HG03520 (cell line): ENCODE results near the gene JADE2.

ENCODE experiments used
- ATAC-seq: cut with Tn5 transposase; IDR thresholded peaks from one replicate; pipeline ENCODE4 v1.9.1; 2021; ENCODE audit warnings: mild to moderate bottlenecking, moderate library complexity; ENCODE audit not compliant: unreplicated experiment

The JADE2 gene

DNA sequence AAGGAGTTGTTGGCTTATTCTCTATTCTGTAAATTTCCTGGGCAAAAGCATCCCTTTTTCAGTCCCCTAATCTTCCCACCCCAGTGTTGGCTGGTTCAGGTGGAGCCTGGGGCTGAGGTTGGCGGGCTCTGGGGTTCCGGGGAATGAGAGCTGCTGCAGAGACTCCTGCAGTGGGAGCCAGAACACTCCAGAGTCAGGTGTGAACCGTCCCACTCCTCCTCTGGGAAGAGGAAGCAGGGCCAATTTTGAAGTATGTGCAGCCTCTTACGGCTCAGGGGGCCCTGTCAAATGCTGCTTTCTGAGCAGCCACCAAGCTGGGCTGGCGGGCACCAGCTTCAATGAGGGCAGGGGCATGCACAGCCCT is 42.8 kb downstream of the JADE2 start:
- ATAC-seq, result no peak

DNA sequence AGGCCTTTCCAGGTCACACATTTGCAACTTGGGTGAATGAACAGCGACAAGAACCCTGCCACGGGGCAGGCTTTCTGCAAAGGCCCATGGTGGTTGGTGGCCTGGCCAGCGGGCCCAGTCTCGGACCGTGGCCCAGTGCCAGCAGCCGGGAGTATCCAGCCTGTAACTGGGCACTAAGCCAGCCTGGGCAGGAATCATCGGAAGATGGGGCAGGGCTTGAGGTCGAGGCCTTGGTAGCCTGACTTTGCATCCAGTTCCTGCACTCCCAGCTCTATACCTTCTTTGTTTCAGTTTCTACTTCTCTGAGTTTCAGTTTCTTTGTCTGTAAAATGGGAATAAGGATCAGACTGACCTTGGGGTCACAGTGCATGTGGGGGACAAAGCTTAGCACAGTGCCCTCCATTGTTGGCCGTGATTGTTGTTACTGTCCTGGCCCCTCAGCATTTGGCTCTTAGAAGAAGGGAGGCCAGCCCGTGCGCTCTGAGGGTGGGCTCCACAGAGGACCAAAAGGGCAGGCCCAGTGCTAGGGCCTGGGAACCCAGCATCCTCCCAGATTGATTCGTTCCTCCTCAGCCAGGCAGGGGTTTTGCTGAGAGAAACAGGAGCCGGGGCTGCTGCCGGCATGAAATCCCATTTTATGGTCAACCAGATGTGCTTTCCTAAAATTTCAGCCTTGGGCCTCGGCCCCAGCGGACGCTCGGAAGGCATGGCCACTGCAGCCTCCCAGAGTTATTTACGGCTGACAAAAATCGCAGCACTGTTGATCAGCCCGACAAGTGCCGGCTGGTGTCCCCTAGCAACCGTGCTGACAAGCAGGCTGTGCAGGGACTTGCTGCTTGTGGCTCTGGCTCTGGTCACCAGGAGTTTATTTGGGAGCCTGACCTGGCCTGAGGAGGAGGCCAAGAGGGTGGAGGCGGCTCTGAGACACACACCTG is 43.6 kb downstream of the JADE2 start:
- ATAC-seq, result no peak

DNA sequence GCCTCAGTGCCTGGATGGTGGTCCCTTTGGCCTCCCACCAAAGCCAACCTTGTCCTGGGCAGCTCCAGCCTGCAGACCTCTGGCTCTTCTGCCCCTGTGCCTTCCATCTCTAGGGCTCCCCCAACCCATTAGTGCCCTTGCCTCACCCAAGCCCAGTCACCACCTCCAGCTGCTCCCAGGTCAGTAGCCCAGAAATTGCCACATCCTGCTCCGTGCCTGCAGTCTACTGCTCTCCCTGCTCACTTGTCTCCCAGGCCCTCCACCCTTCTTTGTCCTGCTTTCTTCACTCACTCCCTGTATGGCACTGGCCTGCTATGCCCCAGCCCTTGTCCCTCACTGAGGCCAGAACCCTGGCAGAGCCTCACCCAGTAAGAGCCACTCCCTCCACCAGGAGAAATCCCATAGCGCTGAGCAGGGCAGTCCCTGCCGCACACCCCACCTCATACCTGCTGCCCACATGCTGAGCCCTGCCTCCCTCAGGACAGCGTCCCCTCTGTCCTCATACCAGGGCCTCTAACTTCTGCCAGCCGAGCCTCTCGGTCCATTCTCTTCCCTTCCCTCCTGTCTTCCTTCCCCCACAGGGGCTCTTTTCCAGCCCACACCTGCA is 44.4 kb downstream of the JADE2 start:
- no peak for ATAC-seq

DNA sequence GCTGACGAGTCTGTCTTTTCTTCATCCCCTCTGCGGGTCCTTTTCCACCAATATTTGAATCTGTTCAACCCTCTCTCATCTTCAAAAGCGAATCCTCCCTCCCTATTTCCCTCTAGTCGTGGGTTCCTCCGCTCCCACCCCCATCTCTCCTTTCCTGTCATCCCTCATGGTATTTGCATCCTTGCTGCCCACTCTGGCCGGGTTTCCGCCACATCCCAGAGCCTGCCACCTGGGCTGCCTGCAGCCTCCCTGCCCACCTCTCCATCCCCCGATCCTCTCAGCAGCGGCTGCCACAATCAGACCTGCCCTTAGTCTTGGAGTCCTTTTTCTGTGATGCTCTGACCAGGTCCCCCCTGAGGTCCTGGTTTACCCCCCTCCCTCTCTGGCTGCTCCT is 44.9 kb downstream of the JADE2 start:
- no peak for ATAC-seq

DNA sequence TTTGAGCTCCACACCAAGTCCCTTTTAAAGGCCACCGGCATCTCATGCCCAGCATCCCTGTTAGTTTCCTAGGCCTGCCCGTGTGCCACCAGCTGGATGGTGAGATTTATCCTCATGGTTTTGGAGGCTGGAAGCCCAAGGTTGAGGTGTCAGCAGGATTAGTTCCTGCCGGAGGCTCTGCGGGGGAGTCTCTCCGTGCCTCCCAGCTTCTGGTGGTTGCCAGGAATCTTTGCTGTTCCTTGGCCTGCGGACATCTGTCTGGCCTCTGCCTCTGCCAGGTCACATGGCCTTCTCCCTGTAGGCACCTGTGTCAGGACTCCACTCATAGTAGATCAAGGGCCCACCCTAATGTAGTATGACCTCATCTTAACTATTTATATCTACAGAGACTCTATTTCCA is 45.4 kb downstream of the JADE2 start:
- ATAC-seq, result no peak

DNA sequence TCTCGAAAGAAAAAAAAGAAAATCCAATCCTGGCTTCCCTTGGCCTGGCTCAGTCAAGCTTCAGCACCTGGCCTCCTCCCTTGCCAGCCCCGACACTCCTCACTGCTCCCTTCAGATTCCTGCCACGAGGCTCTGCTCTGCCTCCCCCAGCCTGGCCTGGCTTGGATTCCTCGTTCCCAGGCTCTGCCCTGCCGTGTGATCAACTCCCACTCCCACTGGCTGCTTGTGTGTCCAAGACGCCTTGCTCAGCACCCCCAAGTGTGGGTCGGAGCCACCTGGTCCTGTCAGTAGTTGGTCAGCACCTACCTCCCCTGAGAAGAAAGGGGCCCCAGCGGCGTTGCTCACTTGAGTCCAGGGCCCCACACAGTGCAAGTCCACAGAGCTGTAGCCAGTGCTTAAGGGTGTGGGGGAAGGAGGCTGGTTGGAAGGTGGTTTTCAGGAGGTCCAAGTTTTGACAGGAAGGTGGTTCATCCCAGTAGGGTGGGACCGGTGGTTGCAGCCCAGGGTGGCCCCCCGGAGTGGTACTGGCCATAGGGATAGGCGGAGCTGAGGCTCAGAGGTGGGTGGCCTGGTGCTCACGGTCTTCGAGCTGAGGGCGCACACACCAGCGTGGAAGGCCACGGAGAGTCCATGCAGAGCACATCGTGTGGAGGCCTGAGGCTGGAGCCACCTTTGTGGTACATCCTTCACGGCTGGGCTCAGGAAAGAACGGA is 46.4 kb downstream of the JADE2 start:
- ATAC-seq, result no peak

DNA sequence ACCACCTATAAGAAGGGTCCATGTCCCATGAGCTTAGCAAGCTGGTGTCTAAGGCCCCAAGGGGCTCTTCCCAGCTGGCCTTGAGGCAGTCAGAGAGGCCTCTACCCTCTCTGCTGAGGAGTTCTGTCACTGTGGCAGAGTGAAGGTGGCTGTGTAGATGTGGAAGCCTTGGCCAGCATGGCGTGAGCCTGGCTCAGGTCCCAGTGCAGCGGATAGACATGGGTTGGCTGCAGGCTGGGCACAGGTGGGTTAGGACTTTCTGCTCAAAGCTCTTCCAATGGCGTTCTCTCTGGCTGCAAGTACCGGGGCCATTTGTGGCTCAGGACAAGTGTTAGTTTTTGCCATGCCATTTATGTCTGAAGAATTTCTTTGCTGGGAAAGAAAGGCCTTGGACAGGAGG is 47.3 kb downstream of the JADE2 start:
- ATAC-seq, result no peak

DNA sequence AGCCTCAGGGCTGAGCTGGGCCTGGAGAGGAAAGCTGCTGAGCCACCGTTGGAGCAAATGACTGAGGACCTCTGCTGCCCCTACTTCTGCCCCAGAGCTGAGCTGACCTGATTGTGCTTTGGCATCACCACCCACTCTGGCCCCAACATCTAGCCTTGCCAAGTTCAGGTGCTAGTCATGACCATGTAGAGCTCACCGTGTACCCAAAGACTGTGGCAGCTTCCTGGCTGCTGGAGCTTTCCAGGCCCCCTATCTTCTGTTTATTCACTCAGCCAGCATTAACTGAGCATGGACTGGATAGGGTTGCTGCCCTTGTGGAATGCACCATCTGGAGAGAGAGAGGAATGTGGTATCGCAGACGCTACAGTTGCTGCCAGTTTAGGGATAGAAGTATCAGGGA is 49.1 kb downstream of the JADE2 start:
- no peak for ATAC-seq

DNA sequence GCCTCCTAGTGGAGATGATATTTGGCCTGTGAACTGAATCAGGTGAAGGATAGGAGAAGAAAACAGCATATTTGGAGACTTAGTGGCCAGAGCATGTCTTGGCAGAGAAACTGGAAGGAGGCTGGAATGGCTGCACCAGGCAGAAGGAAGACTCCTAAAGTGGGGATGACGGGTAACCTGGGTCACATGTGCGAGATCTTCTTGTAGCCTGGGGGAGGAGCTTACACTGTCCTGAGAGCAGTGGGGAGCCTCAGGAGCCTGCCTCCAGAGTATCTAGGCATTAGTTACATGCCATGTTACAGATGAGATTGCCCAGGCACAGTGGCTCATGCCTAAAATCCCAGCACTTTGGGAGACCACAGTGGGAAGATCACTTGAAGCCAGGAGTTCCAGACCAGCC is 49.8 kb downstream of the JADE2 start:
- no peak for ATAC-seq

DNA sequence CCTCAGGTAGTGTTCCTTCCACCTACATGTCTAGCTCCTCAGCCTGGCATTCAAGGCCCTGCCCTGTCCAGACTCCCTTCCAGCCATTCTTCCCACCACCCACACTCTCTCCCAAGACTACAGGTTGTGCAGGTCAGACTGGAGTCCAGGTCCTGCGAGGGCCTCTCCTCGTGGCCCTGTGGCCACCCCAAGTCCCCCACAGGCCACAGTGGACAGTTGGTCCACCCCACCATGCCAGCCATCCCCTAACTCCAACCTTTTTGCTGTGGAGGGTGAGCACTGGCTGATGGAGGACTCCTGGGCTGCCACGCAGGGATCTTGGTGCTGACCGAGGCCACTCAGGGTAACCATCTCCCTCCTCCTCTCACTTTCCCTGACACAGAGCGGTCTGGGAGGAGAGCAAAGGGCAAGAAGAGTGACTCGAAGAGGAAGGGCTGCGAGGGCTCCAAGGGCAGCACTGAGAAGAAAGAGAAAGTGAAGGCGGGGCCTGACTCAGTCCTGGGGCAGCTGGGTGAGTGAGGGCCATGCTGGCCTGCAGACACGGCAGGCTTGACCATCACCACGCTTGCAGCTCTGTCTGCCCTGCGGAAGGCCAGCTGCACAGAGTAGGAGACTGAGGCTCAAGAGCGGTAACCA is 51.0 kb downstream of the JADE2 start:
- ATAC-seq, result no peak

DNA sequence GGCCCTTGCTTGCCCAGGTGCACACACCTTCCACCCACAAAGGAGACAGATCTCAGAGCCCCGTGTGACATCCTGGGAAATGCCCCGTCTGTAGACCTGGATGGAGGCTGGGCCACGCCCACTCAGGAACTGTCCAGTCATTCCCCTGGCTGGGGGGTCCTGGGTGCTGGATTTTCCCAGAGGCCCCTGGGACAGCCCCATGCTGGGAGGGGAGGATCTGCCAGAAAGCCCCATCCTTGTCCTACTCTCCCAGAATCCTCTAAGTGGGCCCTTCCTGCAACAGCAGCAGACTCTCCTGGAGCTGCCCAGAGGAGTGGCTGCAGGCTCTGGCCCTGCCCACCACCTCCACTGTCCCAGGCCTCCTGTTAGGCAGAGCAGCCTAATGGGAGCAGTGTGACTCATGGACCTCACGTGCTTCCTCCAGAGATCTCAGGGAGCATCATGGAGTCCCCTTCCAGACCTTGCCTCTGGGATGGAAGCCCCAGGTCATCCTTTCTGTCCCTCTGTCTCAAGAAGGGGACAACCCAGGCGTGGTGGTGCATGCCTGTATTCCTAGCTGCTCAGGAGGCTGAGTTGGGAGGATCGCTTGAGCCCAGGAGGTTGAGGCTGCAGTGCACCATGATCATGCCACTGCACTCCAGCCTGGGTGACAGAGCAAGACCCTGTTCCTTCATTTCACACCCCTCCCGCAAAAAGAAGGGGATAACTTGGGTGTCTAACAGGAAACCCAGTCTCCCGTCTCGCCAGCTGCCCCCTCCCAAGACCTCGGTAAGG is 51.7 kb downstream of the JADE2 start:
- no peak for ATAC-seq

DNA sequence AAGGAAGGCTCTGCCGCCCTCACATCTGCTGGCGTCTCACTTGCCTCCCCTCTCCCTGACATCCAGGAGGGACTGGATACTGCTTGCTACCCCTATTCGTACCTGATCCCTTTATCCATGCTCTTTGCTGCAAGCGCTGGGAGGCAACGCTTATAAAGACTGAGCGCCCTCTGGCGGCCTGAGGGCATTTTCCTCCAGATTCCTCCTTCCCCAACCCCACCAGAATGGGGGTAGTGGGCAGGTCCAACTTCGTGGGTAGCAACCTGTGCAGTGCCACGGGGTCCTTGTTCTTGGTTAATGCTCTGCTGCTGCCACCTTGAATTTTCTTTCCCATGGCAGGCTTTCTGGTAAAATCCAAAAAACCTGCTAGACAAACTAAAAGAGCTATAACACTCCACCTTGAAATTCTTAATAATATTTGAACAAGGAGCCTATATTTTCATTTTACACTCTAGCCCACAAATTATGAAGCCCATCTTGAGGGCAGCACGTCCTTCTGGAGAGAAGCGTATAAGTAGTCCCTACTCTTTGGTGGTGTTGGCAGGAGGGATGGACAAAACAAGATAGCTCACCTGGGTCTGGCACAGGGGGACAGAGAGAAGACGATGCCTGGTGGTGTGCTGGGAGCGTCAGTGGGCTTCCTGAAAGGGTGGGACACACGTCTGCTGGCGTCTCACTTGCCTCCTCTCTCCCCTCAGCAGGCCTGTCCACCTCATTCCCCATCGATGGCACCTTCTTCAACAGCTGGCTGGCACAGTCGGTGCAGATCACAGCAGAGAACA is 52.5 kb downstream of the JADE2 start:
- ATAC-seq, result no peak

DNA sequence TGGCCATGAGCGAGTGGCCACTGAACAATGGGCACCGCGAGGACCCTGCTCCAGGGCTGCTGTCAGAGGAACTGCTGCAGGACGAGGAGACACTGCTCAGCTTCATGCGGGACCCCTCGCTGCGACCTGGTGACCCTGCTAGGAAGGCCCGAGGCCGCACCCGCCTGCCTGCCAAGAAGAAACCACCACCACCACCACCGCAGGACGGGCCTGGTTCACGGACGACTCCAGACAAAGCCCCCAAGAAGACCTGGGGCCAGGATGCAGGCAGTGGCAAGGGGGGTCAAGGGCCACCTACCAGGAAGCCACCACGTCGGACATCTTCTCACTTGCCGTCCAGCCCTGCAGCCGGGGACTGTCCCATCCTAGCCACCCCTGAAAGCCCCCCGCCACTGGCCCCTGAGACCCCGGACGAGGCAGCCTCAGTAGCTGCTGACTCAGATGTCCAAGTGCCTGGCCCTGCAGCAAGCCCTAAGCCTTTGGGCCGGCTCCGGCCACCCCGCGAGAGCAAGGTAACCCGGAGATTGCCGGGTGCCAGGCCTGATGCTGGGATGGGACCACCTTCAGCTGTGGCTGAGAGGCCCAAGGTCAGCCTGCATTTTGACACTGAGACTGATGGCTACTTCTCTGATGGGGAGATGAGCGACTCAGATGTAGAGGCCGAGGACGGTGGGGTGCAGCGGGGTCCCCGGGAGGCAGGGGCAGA is 53.3 kb downstream of the JADE2 start:
- ATAC-seq, result no peak

DNA sequence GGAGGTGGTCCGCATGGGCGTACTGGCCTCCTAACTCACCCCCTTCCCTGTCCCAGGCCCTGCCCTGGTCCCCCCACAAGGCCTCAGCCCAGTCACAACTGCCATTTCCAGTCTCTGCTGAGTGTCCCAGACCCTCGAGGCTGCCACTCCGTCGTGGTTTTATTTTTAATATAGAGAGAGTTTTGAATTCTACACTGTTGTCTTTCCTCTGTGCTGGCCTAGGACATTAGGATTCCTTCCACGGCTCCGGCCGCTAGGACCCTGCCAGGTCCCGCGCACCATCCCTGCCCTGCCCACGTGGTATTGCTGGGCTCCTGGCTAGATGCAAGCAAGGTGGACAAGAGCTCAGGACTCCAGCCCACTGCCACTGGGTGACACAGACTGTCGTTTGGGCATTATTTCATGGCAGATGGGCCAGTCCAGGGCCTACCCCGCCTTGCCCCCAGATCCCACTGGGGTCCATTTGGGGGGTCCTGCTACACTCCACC is 53.9 kb downstream of the JADE2 start:
- no peak for ATAC-seq

DNA sequence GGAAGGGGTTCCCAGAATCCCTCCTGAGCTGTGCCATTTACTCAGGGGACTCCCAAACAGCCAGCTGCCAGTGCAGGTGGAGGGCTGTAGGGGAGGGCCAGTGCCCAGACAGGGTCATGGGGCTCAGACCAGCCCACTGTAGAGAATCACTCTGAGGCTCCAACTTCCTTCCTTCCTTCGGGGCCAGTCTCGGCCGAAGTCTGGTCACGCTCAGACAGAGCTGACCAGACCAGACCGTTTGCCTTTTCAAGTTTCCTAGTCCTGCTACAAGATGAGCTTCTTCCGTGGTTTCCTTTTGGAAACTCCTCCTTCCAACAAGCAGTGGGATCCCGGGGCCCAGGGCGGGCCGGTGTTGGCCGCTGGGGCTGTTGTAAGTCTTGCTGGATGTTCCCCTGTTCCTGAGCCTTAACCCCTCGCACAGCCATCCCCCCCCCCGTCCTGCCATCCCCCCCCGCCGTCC is 54.6 kb downstream of the JADE2 start:
- ATAC-seq, result no peak

DNA sequence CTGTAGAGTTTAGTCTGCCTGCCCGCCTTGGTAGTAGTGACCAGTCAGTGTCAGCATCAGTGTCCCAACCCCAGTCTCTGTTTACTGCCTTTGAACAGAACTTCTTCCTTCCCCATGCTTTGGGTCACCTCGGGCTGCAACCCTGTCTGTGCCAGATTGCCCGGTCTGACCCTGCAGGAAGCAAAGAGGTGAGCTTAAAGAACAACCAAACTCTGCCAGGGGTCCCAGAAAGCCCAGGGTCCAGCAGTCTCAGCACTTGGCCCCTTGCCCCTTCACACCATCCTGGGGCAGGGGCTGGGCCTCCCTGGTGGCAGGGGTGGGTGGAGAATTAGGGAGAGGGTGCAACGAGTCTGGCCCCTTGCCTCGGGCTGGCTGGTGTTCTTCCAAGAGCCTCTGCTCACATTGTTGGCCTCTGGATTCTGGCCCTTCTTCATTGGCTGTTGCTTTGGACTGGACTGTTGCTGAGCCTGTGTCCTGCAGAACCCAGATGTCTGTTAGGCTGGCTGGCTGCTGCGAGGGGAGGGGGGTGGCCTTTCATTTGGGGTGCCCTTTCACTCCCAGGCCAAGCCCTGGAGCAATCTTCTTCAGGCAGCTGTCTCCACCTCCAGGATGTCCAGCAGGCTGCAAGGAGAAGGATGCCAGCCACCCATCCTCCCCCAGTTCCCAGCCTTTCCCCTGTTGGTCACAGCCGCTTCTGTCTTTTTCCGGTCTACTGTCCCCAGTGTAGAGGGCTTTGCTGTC is 55.9 kb downstream of the JADE2 start:
- ATAC-seq, result no peak

DNA sequence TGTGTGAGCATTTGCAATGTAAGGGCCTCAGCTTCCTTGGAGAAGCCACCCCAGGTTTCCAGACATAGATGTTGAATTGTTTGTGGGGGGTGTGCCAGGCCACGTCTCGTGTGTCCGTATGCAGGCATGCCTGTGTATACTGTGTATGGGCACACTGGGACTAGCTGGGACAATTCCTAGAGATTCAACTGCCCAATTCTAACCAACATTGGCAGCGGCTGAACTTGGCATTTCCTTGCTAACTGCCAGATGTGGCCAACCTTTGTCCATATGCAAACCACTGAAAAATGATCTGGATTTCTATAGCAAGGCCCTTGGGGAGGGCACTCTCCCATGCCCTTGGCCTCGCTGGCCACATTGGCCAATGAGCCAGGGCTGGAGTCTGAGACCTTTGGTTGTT is 56.8 kb downstream of the JADE2 start:
- no peak for ATAC-seq

DNA sequence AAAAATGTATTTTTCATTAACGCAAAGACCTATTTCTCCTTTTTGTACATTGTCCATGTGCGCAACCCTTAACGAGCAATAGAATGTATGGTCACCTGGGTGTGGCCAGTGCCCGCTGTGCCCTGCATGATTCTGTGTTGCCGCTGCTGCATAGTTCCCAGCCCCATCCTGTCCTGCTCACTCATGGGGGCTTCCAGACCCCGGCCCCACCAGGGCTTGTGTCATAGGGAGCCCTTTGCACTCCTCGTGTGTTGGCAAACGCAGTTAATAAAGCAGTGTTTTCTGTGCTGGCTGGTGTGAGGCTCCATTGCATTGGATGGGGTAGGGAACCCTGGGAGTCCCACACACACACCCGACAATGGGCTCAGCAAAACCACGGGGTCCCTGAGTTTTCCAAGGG is 57.5 kb downstream of the JADE2 start:
- ATAC-seq, result no peak
